Fibroblast of lung (primary cell): ENCODE measurements around the gene MECR. TPM values are rescaled to one million over a fixed set of nuclear protein-coding genes. Genes with fewer than 3 reads are reported as not detected.

Experiments used
- DNase-seq, 2 donors: peaks; one replicate each; pipeline versions ENCODE4 v3.0.0 to v3.0.0-alpha.2; 2010; ENCODE audit warnings: low read depth in 2 of 2
- H2AFZ ChIP-seq: 2 replicates; pipeline ENCODE4 v1.5.1; 2012; ENCODE audit warnings: low read length, control low read depth, inconsistent platforms
- H3K27ac ChIP-seq: 2 replicates; pipeline ENCODE4 v1.5.1; 2011; ENCODE audit warnings: low read length, control low read depth; ENCODE audit not compliant: insufficient read depth
- H3K27me3 ChIP-seq: 2 replicates; pipeline ENCODE4 v1.5.1; 2011; ENCODE audit warnings: mild to moderate bottlenecking, low read length; ENCODE audit not compliant: control insufficient read depth, insufficient read depth
- H3K36me3 ChIP-seq: 2 replicates; pipeline ENCODE4 v1.5.1; 2011; ENCODE audit warnings: low read length; ENCODE audit not compliant: control insufficient read depth, insufficient read depth
- H3K4me1 ChIP-seq: 2 replicates; pipeline ENCODE4 v1.5.1; 2011; ENCODE audit warnings: low read length; ENCODE audit not compliant: control insufficient read depth, insufficient read depth; ENCODE audit errors: extremely low read depth
- H3K4me2 ChIP-seq: 2 replicates; pipeline ENCODE4 v1.5.1; 2011; ENCODE audit warnings: low read length, control low read depth; ENCODE audit not compliant: insufficient read depth; ENCODE audit errors: extremely low read depth
- H3K4me3 ChIP-seq, 4 experiments: fragments of 200-600 bp in 1 of 4; sonication (generic) in 1 of 4; replicated peaks in 1 of 4; 2 replicates each; pipeline ENCODE4 v1.5.1; 2011 to 2016; ENCODE audit warnings: low read length in 4 of 4, low read depth in 3 of 4, mild to moderate bottlenecking in 3 of 4, control low read depth in 2 of 4, inconsistent platforms in 1 of 4, mixed read lengths in 1 of 4; ENCODE audit not compliant: insufficient read depth in 1 of 4; ENCODE audit errors: control extremely low read depth in 1 of 4
- H3K79me2 ChIP-seq: 2 replicates; pipeline ENCODE4 v1.5.1; 2012; ENCODE audit warnings: mild to moderate bottlenecking, low read length, inconsistent platforms; ENCODE audit not compliant: control insufficient read depth, insufficient read depth
- H3K9ac ChIP-seq: 2 replicates; pipeline ENCODE4 v1.5.1; 2011; ENCODE audit warnings: mild to moderate bottlenecking, low read length, control low read depth; ENCODE audit not compliant: insufficient read depth
- H3K9me3 ChIP-seq: 2 replicates; pipeline ENCODE4 v1.5.1; 2012; ENCODE audit warnings: low read depth, low read length; ENCODE audit not compliant: control insufficient read depth, insufficient read depth
- H4K20me1 ChIP-seq: 2 replicates; pipeline ENCODE4 v1.5.1; 2011; ENCODE audit warnings: low read length; ENCODE audit not compliant: control insufficient read depth, insufficient read depth; ENCODE audit errors: extremely low read depth
- EZH2 ChIP-seq: IDR thresholded peaks from 2 replicates; pipeline ENCODE4 v1.5.1; 2012; ENCODE audit warnings: low read length, control low read depth, mild to moderate bottlenecking; ENCODE audit errors: missing control alignments
- polyA plus RNA-seq, 2 donors: library from polyadenylated mRNA; depleted of rRNA in 1 of 2; stranded (reverse) in 1 of 2; unstranded in 1 of 2; fragments of >200 nt; gene quantifications; 2 replicates each; pipeline ENCODE4 v1.2.1, GENCODE V29; 2011 to 2012; ENCODE audit warnings: missing spikeins in 1 of 2
- total RNA-seq: library from RNA; depleted of rRNA; stranded (reverse); fragments of >200 nt; gene quantifications from 2 replicates; pipeline ENCODE4 v1.2.1, GENCODE V29; 2014
- TF ChIP-seq, protein P1 (sequence below), 2 donors: IDR thresholded peaks in 1 of 2; conservative IDR thresholded peaks in 1 of 2; 1 replicate in 1 of 2; 2 replicates in 1 of 2; pipeline ENCODE4 v1.5.1; 2011 to 2012; ENCODE audit warnings: low read length in 2 of 2, control low read depth in 1 of 2, inconsistent platforms in 1 of 2, low read depth in 1 of 2, mild to moderate bottlenecking in 1 of 2

MECR gene
- total and polyA plus RNA-seq, 2 donors (not counting 1 experiment from before 2014, with no cell fraction given): 17.5 to 19.8 TPM

- H4K20me1 ChIP-seq: peaks cover 4% of the 10 kb centered on the region
These were observed 60.8 kb downstream of the MECR start for GRCh38 chr1:29169976-29170375.

DNA sequence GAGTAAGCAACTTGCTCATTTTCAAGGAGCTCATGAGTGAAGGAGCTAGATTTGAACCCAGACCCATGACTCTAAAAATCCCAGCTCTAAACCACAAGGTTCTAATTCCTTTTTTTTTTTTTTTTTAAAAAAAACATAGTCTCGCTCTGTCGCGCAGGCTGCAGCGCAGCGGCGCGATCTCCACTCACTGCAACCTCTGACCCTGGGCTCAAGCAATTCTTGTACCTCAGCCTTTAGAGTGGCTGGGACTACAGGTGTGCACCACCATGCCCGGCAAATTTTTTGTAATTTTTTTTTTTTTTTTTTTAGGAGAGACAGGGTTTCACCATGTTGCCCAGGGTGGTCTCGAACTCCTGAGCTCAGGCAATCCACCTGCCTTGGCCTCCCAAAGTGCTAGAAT lies 62.8 kb downstream of the MECR start:
- Histone ChIP-seq H3K36me3 (peaks cover 5% of the 10 kb centered on the region), H3K4me3 (no peak overlapping the region), H3K4me2 (no peak overlapping the region), H3K27me3 (no peaks in the 10 kb centered on the region), H4K20me1 (peaks cover 1% of the 10 kb centered on the region), H3K27ac (no peak overlapping the region), H3K79me2 (peaks cover 98% of the 10 kb centered on the region), H3K9ac (no peak overlapping the region), H3K4me1 (peaks cover 5% of the 10 kb centered on the region), H2AFZ (no peak overlapping the region), H3K9me3 (no peaks in the 10 kb centered on the region)
- TF ChIP-seq EZH2: no peak
- TF ChIP-seq, protein P1, sequence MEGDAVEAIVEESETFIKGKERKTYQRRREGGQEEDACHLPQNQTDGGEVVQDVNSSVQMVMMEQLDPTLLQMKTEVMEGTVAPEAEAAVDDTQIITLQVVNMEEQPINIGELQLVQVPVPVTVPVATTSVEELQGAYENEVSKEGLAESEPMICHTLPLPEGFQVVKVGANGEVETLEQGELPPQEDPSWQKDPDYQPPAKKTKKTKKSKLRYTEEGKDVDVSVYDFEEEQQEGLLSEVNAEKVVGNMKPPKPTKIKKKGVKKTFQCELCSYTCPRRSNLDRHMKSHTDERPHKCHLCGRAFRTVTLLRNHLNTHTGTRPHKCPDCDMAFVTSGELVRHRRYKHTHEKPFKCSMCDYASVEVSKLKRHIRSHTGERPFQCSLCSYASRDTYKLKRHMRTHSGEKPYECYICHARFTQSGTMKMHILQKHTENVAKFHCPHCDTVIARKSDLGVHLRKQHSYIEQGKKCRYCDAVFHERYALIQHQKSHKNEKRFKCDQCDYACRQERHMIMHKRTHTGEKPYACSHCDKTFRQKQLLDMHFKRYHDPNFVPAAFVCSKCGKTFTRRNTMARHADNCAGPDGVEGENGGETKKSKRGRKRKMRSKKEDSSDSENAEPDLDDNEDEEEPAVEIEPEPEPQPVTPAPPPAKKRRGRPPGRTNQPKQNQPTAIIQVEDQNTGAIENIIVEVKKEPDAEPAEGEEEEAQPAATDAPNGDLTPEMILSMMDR (conservative IDR thresholded peaks at IDR 0.05 in 1 of 2, IDR thresholded peaks at IDR 0.05 in 1 of 2; ENCODE audit: low read depth in 1 of 2, low read length in 2 of 2): no peak
- DNase-seq: no peak

More at GRCh38 chr1:29169976-29170375, 60.8 kb downstream of the MECR start:
- Histone ChIP-seq H3K9ac (no peak overlapping the region), H3K27ac (no peak overlapping the region), H3K4me1 (peaks cover 5% of the 10 kb centered on the region), H3K36me3 (peaks cover 5% of the 10 kb centered on the region), H3K79me2 (peaks cover 98% of the 10 kb centered on the region), H3K4me3 (no peak overlapping the region), H3K27me3 (no peaks in the 10 kb centered on the region), H2AFZ (no peak overlapping the region), H3K9me3 (no peaks in the 10 kb centered on the region), H3K4me2 (no peak overlapping the region)
- DNase-seq: no peak
- no peak for TF ChIP-seq EZH2
- TF ChIP-seq, protein P1 (conservative IDR thresholded peaks at IDR 0.05 in 1 of 2, IDR thresholded peaks at IDR 0.05 in 1 of 2; ENCODE audit: low read depth in 1 of 2, low read length in 2 of 2): no peak

DNA sequence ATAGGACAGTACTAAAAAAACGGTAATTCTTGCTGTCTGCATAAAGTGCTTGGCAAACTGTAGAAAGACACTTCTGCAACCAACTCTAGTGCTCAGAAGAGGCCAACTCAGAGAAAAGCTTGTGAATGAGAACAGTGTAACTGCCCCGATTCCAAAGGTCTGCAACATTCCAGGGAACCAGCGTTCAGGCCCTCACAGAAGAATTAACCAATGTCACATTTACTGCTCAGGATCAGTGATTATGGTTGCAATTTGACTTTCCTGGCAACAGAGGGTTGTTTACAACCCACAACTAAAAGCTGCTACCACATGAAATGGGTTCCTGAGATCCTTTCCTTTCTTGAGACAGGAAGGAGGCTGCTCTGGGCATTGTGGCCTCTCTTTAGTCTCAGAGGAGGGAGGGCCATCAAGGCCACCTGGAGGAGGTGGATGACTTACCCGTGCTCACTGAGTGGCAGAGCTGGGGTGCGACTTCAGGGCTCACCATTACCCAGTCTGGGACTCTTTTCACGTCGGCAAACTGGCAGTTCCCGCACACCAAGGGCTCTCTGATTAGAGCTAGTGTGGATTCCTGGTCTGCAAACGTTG lies 64.3 kb downstream of the MECR start:
- Histone ChIP-seq H3K27ac (peak overlapping the region; percentile 52), H3K36me3 (peaks cover 5% of the 10 kb centered on the region), H3K27me3 (no peaks in the 10 kb centered on the region), H3K4me3 (no peak overlapping the region), H3K79me2 (peaks cover 97% of the 10 kb centered on the region), H3K9ac (no peak overlapping the region), H3K4me1 (peaks cover 9% of the 10 kb centered on the region), H3K4me2 (no peak overlapping the region), H2AFZ (no peak overlapping the region), H4K20me1 (no peaks in the 10 kb centered on the region), H3K9me3 (no peaks in the 10 kb centered on the region)
- DNase-seq: no peak
- no peak for TF ChIP-seq EZH2
- TF ChIP-seq, protein P1 (conservative IDR thresholded peaks at IDR 0.05 in 1 of 2, IDR thresholded peaks at IDR 0.05 in 1 of 2; ENCODE audit: low read depth in 1 of 2, low read length in 2 of 2): no peak
